Measurements from ENCODE around the gene CCDC71L.

- no peak for TF ChIP-seq CTCF (IDR thresholded peaks at IDR 0.05; ENCODE audit: poor library complexity, severe bottlenecking)
- no peak for TF ChIP-seq EZH2 (IDR thresholded peaks at IDR 0.05; ENCODE audit: borderline replicate concordance, insufficient read depth, low read length, poor library complexity, severe bottlenecking)
- no peak for TF ChIP-seq MXI1 (conservative IDR thresholded peaks at IDR 0.05; ENCODE audit: poor library complexity, severe bottlenecking)
- TF ChIP-seq RAD21 (conservative IDR thresholded peaks at IDR 0.05), result no peak
- TF ChIP-seq TAF1 (IDR thresholded peaks at IDR 0.05; ENCODE audit: low read depth), result no peak
- TF ChIP-seq POLR2AphosphoS5 (IDR thresholded peaks at IDR 0.05), result no peak
Observed at GRCh38 chr7:106635411-106635810, 25.5 kb downstream of the CCDC71L start.
